Measurements from ENCODE around the gene MESP1.
"Not testable (repeated sequence)": the region's sequence is repeated elsewhere in the genome, so short reads cannot be mapped to it uniquely, and the experiment has no call there.

MESP1 gene

DNA sequence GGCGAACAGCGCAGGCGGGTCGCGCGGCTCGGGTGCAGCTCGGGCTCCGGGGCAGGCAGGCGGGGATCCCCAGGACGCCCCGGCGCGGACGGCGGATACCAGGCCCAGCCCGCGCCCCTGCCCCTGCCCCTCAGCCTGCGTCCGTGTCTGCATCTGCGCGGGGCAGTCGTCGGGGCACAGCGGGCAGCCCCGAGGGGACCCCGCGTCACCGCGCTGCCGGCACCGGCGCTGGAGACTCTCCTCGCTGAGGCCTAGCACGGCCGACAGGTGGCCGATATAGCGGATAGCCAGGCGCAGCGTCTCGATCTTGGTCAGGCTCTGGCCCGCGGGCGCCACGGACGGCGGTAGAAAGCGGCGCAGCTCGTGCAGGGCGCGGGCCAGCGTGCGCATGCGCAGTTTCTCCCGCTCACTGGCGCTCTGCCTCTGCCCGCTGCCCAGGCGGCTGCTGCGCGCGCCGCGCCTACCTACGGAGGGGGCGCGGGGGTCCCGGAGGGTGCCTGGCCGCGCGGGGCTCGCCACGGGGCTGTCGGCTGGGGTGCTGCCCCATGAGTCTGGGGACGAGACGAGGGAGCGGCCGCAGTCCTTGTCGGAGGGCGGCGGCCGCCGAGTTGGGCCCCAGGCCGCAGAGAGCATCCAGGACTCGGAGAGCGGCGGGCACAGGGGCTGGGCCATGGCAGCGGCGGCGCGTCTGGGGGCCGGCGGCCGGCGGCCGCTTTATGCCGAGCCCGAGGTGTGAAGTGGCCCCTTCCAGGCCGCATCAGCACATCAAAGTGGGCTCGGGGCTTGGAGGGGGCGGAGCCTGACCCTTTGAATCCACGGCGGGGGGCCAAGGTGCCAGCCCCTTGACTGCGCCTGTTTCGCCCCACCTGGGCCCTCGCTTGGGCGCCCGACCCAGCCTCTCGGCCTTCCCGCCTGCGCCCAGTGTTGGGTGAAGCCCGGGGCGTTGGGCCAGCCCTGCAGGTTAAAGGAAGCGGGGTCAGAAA lies at the start of gene MESP1:
MESP1 (minus strand) TSS at position 690 of the 983 bp plus-strand sequence; CDS start at position 672, 18 bp downstream.
- no peak for FAIRE-seq

DNA sequence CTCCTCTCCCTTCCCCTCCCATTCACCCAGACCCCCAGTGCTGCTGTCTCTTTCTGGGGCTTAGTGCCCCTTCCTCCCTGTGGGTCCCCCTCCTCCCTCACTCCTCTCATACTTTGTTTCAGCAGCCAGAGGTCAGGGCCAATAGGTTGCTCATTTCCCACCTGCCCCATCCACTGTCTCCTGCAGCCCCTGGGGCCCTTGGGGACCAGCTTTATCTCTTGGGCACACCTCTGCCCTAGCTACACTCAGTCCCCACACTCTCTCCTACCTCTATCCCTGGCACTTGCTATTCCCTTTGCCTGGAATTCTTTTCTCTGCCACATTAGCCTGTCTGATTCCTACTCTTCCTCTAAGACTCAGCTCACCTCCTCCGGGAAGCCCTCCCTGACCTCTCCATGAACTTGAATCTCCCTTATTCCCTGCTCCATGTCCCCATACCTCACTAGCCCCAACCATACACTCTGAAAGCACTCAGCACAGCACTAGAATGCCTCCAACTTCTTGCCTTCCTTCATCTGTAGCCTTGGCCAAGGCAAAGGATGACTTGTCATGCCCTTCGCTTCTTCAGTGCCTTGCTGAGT lies 49.0 kb upstream of the MESP1 start:
- no peak for FAIRE-seq

DNA sequence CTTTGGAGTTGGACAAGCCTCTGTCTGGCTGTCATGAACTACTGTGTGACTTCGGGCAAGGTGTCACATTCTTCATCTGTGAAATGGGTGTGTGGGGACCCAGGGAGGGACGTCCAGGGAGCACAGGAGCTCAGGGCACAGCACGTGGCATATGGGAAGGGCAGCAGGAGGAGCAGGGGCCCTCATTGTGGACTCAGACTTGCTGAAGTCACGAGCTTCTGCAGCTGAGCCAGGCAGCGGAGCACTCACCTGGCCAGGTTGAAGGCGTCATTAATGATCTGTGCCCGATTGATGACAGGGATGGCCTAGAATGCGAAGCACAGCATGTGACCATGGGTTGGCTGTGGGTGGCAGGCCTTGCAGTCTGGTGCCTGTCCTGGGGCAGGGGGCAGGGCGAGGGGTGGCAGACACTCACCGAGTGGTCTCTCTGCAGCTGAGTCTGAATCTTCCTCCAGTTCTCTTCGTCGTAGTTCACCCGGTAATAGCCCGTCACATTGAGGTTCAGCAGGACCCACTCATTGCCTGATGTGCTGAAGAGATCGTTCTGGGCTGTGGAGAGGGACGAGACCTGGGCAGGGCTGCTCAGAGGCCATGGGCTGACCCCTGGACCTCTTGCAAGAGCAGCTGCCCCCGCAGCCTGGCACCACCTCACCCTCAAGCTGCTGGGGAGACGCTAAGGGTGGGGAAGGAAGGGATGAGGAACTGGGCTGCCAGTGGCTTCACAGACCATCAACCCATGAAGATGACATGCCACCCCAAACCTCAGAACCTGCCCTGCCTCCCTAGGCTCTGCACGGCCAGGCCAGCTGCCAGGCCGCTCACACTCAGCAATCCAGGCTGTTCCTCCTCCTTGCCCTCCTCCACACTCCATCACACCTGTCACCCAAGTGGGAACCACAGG lies 48.2 kb upstream of the MESP1 start:
- no peak for FAIRE-seq

DNA sequence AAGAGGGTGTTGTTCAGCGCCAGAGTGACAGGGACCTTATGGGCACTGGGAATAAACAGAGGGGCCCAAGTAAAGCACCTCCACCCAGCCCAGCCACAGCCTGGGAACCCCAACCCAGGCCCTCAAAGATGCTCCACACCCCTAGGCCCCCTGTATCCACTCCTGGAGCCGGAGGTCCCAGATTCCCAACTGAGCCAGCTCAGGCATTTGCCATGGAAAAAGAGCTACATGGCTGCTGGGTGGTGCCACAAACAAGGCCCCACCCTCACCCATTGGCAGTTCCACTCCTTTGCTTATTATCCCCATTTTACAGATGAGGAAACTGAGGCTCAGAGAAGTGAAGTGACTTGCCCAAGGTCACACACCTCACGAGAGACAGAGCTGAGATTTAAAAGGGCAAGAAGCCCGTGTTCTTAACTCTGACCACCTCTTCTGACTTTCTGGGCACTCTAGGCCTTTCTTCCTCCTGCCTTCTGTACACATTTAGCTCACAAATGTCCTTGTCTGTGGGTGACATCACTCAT lies 46.7 kb upstream of the MESP1 start:
- FAIRE-seq = no peak

DNA sequence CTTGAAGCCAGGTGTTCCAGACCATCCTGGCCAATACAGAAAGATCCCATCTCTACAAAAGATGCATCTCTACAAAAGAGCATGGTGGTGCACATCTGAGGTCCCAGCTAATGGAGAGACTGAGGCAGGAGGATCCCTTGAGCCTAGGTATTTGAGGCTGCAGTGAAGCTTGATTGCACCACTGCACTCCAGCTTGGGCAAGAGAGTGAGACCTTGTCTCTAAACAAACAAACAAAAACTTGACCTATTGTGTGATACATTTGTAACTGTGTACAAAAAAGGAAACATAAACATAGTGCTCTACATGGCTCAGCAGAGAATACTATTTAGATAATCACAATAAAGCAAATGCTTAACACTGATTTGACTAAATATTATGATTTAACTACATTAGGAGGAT lies 44.9 kb upstream of the MESP1 start:
- no peak for FAIRE-seq

DNA sequence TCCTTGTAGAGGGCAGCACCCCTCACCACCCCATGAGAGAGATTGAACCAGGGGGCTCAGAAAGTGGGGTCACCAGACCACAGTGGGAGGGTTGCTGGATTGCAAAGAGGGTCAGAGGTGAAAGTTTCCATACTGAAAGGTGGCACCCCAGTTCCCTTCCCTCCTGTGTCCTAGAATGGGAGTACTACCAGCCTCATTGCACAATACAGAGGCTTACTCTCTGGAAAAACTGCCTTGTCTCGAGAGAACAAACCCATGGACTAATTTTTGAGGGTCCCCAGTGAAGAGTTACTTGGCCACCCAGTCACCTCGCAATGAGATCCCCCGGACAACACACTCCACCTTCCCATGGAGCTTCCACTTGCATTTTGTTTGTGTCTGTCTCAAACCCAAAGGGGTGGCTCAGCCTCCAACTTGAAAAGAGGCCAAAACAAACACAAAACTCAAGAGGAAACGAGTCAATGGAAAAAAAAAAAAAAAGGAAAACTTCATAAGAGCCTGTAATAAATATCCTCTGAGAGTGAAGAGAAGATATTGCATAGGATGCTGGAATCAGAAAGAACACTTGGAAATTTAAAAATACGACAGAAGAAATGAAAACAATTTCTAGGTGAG lies 43.7 kb upstream of the MESP1 start:
- no peak for FAIRE-seq

- no peak for FAIRE-seq
These were observed 41.2 kb upstream of the MESP1 start for GRCh38 chr15:89792106-89792805.

GRCh38 chr15:89790661-89791060 lies 39.6 kb upstream of the MESP1 start:
- no peak for FAIRE-seq

DNA sequence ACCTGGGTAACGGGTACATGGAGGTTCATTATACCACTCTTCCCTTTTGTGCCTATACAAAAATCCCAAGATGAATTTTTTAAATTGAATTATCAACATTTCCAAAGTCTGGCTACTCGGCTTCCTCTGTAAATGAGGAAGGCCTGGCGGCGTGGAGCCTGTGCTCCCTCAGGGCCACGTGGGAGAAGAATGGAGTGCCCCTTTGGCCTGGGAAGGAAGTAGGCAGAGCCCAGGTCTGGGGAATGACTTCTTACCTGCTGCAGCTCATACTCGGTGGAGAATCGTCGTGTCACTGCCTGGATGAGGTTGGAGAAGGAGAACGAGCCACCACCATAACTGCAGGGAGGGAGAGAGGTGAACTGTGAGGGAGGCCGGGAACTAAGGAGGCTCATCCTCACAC lies 39.2 kb upstream of the MESP1 start:
- no peak for FAIRE-seq

DNA sequence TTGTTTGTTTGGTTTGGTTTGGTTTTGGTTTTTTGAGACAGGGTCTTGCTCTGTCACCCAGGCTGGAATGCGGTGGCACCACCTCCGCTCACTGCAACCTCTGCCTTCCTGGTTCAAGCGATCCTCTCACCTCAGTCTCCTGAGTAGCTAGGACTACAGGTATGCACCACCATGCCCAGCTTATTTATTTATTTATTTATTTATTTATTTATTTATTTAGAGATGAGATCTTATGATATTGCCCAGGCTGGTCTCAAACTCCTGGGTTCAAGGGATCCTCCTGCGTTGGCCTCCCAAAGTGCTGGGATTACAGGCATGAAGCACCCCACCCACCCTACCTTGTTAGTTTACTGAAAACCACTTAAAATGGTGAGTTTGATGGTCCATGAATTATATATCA lies 37.5 kb upstream of the MESP1 start:
- not testable (repeated sequence) for FAIRE-seq

GRCh38 chr15:89787944-89788343 lies 36.9 kb upstream of the MESP1 start:
- FAIRE-seq = no peak

GRCh38 chr15:89785774-89786140 lies 34.7 kb upstream of the MESP1 start:
- no peak for FAIRE-seq

GRCh38 chr15:89785064-89785773 lies 34.2 kb upstream of the MESP1 start:
- no peak for FAIRE-seq

- FAIRE-seq = no peak
These were observed 33.6 kb upstream of the MESP1 start for GRCh38 chr15:89784686-89784960.

DNA sequence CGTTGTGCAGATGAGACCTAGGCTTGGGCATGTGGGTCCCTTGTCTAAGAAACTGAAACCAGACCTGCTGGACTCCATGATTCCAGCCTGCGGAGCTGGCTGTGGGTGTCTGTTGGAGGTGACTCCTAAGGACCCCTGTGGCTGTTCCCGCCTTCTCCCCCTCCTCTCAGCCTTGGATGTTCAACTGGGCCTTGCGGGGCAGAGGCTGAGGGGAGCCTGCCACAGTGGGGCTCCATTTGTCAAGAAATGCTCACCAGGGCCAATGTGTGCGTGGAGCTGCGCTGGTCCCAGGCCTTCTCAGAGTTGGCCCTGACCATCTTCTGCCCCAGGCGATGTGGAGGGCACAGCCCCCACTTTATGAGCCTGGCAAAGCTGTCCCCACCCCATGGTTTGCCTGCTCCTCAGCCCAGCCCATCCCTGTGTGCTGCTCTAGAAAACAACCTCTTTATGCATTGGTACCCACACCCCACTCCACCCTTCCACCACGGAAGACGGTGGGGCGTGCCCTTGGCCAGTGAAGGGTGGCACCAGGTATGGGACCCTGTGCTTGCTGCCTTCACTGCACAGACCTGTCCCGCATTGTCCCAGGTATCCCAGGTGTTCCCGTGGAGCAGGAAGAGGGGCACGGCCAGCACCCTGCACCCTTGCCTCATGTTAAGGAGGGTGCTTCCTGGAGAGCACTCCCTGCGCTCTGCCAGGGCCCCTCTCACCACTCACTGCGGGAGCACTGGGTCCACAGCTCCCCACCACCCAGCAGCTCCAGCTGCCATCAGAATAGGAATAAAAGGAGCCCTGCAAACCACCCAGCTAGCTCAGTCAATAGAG lies 33.0 kb upstream of the MESP1 start:
- FAIRE-seq = no peak

DNA sequence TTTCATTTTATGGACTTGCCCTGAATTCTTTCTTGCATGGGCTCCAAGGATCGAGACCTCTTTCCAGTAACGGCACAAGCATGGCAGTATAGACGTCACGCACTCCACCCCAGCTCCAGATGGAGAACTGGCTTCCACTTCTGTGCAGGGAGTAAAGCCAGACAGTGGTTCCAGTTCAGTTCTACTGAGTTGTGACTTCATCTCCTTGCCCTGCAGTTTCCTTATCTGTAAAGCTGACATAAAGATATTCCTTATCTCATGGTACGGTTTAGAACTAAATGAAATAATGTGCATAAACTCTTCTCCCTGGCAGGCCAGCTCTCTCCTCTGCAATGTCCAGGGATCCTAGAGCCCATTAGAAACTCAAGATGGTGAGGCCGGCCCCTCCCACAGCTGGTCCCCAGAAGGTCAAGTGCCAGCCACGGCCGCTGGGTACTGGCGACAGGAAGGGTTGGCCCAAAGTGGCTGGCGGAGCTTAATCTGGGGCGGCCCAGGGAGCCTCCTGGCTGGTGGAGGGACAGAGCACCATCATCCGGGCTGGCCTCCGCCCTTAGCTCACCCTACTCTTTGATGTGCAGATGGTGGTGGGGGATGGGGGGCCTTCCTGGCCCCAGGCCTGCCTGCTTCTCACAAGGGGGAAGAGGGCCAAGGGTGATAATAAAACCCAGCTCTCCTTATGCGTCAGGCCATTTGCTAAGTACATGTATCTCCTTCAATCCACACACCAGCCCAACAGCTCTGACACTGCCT lies 32.2 kb upstream of the MESP1 start:
- FAIRE-seq = no peak

- not testable (repeated sequence) for FAIRE-seq
These were observed 31.5 kb upstream of the MESP1 start for GRCh38 chr15:89782619-89782950.

DNA sequence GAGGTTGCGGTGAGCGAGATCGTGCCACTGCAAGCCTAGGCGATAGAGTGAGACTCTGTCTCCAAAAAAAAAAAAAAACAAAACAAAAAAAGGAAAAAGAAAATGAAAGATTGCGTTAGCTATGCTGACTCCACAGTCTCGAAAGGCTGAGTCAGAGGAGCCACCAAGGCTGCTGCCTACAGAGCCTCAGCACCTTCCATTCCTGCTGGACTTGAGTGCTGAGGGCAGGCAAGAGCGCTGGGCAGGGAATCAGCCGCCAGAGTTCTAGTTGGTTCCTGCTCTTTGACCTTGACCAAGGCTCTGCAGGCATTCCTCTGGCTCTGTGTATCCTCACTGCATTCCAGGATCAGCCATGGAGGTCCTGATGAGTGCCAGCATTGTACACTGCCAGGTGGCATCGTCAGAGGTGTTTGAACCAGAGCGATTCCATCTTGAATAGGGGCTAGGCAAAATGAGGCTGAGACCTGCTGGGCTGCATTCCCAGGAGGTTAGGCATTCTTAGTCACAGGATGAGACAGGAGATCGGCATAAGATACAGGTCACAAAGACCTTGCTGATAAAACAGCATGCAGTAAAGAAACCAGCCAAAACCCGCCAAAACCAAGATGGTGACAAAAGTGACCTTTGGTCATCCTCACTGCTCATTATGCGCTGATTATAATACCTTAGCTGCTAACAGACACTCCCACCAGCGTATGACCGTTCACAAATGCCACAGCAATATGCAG lies 31.0 kb upstream of the MESP1 start:
- no peak for FAIRE-seq

- no peak for FAIRE-seq
These were observed 30.0 kb upstream of the MESP1 start for GRCh38 chr15:89781055-89781454.

All from TTC549 (cell line).